ENCODE results near the gene C10orf143. TPM values are rescaled to one million over a fixed set of nuclear protein-coding genes. Genes with fewer than 3 reads are reported as not detected.

Gene C10orf143
- total RNA-seq, 1 donor from 2014 or later: 0.96 TPM

GRCh38 chr10:130016095-130016494, 94.5 kb downstream of the C10orf143 start:
- no peak for DNase-seq (ENCODE audit: low read depth)

GRCh38 chr10:130015075-130015695, 95.4 kb downstream of the C10orf143 start:
- no peak for DNase-seq (ENCODE audit: low read depth)

GRCh38 chr10:130014263-130015074, 96.2 kb downstream of the C10orf143 start:
- no peak for DNase-seq (ENCODE audit: low read depth)

Other genes starting within 250 kb of the C10orf143 start
- 21.9 and 32.2 TPM in 2 replicates for gene EBF3, start 146.6 kb downstream of the C10orf143 start, total RNA-seq
- gene GLRX3, start 25.6 kb upstream of the C10orf143 start, total RNA-seq: 112 and 116 TPM in 2 replicates

Measured in myocyte (in vitro differentiated cells).